Right ventricle myocardium inferior (tissue), 1 donor: Measurements from ENCODE around the gene RTF2. TPM values are rescaled to one million over a fixed set of nuclear protein-coding genes. Genes with fewer than 3 reads are reported as not detected.
A peak's percentile ranks its signal among the peaks of the same experiment; 100 is the strongest.

Source experiments
- ATAC-seq: fragments of 200-7000 bp; cut with Tn5 transposase; one replicate; pipeline ENCODE4 v1.9.1; 2020; ENCODE audit warnings: mild to moderate bottlenecking, moderate library complexity
- DNase-seq: peaks from one replicate; pipeline ENCODE4 v3.0.0; 2021; ENCODE audit errors: missing footprints
- intact Hi-C: fragments of 100-400 bp; cut with DNase I; formaldehyde crosslinking; loops from one replicate; pipeline ENCODE4 v1.11.0; 2022
- total RNA-seq: library from RNA; stranded (reverse); fragmentation: NEBNext Ultra II Directional; extraction: Animal tissue kit (Norgen Biotek cat#: 25700); gene quantifications from one replicate; pipeline ENCODE4 v1.2.1, GENCODE V29; 2021
- donor health status: DM: no; HTN: yes; CAD: no; lungs with severe emphysema.

RTF2 gene
- total RNA-seq, 1 donor from 2014 or later, result 87.1 TPM

GRCh38 chr20:56463428-56463827 lies 5.0 kb upstream of the RTF2 start:
- ATAC-seq (no peak), DNase-seq (no peak)
- intact Hi-C loops, result no loop called here

DNA sequence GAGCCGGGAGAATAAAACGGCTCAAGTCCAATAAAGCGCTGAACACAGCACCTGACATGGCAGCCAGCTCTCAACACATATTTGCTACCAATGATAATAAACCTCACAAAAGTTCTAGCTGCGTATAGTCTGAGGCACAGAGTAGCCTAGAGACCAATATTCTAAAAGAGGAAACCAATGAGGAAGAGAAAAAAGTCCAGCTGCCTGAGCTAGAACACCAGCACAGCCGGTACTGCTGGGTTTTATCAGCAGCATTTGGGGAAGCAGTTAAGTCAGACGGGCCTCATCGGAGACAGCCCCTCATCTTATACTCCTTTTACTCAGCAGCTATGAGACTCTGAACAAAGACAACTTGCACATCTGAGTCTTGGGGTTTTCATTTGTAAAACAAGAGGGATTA lies 2.4 kb upstream of the RTF2 start:
- DNase-seq, result no peak
- intact Hi-C loops, result loop anchor here (5.0 kb wide), 1 partner anchor 54 kb away; the partner anchor contains the start of gene CASS4
- ATAC-seq, result no peak

DNA sequence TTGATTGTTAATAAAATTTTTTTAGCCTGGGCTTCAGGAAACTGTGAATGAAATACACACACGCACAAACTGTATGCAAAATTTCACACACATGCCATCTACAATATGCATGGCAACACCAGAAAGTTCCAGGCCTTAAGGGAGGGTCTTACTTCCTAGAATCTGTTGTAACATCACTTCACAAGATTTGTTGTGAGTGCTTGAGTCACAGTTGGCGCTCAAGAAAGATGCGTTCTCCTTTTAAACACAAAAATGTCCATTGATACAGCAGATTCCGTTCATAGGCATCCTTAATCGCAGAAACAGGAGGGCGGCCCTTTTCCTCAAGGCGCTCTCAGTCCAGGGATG lies 485 bp upstream of the RTF2 start:
- ATAC-seq, result peak; percentile 2
- intact Hi-C loops, result loop anchor here (1.0 to 5.0 kb wide), 2 partner anchors 56 to 76 kb away; partner anchors contain the start of genes AURKA, CASS4 and CSTF1
- DNase-seq, result no peak

- ATAC-seq (no peak), DNase-seq (no peak)
- intact Hi-C loops, result loop anchor here (5.0 kb wide), 1 partner anchor 57 kb away; the partner anchor contains the start of gene CASS4
These were observed 636 bp downstream of the RTF2 start for GRCh38 chr20:56469077-56469449.

- DNase-seq, result no peak
- ATAC-seq, result no peak
- intact Hi-C loops, result no loop called here
These were observed 15.5 kb downstream of the RTF2 start for GRCh38 chr20:56483970-56484369.

GRCh38 chr20:56487216-56487615 lies 18.8 kb downstream of the RTF2 start:
- DNase-seq (peak; percentile 77), ATAC-seq (no peak)
- intact Hi-C loops, result no loop called here

- no peak for DNase-seq
- intact Hi-C loops, result no loop called here
- ATAC-seq, result no peak
These were observed 20.1 kb downstream of the RTF2 start for GRCh38 chr20:56488566-56488965.

DNA sequence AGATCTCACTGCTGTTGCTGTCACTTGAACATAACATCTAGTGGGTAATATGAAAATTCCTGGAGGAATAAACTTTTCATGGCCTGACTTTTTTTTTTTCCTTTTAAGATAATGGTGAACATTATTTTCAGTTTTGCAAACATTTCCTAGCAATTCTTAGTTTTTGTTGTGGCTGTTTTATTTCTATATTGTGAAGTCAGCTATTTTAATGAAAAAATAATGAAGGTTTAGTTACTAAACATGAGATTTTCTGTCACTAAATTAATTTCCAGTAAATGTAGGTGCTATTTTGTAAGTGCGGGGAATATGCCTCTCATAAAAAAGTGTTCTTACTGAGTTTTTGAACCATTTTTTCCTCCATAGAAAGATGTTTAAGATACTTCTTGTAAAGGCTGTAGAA lies 32.7 kb downstream of the RTF2 start:
- ATAC-seq (no peak), DNase-seq (no peak)
- intact Hi-C loops, result no loop called here

- ATAC-seq (no peak), DNase-seq (no peak)
- intact Hi-C loops, result no loop called here
These were observed 35.5 kb downstream of the RTF2 start for GRCh38 chr20:56503916-56504315.

GRCh38 chr20:56504373-56505005 lies 36.1 kb downstream of the RTF2 start:
- ATAC-seq (no peak), DNase-seq (no peak)
- intact Hi-C loops, result no loop called here

DNA sequence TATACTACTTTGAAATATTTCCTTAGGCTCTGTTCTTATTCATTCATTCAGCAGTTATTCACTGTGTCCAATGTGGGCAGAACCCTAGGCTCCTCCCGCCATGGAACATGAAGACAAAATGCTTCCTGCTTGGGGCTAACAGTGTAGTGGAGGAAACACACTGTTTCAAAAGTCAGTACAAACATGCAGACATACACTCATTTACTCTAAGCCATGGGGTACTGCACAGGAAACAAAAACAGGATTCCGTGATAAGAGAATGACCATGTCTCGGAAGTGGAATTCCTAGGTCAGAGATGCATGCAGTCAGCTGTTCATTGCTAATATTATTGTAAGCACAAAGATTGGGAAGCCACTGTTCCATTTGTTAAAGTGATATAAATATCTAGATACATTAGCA lies 37.7 kb downstream of the RTF2 start:
- ATAC-seq, result no peak
- DNase-seq, result no peak
- intact Hi-C loops, result no loop called here

GRCh38 chr20:56511926-56512325 lies 43.5 kb downstream of the RTF2 start:
- no peak for DNase-seq
- intact Hi-C loops, result no loop called here
- no peak for ATAC-seq

- ATAC-seq, result no peak
- intact Hi-C loops, result no loop called here
- DNase-seq, result no peak
These were observed 45.0 kb downstream of the RTF2 start for GRCh38 chr20:56513161-56514150.

DNA sequence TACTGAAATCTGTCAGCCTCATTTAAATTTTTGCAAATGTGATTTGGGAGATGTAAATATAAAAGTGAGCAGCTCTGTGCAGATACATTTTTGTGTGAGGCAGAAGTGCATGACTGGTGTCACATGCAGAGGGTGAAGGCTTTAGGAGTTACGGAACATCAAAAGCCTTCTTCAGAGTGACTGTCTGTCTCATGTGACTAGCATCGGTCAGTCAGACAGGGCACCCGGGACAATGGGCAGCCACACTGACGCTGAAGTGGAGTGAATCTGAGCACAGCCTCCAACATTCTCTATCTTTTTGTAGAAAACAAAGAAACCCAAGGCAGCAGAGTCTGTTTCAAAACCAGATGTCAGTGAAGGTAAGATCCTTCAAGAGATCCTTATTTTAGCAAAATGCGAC lies 48.2 kb downstream of the RTF2 start:
- intact Hi-C loops, result no loop called here
- ATAC-seq, result no peak

GRCh38 chr20:56517211-56517610 lies 48.8 kb downstream of the RTF2 start:
- ATAC-seq (no peak), DNase-seq (no peak)
- intact Hi-C loops, result no loop called here

More for the DNA sequence above, 48.2 kb downstream of the RTF2 start:
- no peak for DNase-seq

DNA sequence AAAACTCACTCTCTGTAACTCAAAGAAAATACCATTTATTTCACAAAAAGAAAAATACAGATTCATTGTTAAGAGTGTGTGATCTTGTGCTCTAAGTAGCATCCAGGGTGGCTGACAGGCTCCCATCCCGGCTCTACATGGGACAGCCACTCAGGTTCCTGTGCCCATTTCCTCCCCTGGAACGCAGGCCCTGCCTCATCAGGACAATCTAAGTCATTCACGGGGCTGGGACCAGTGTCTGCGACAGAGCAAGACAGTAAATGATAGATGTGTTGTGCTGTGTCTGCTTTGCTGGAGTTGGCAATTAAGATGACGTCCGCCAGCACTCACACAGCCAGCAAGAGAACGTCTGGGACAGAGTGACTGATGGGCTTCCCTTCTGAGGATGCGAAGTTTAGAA lies 49.2 kb downstream of the RTF2 start:
- ATAC-seq (no peak), DNase-seq (no peak)
- intact Hi-C loops, result no loop called here

DNA sequence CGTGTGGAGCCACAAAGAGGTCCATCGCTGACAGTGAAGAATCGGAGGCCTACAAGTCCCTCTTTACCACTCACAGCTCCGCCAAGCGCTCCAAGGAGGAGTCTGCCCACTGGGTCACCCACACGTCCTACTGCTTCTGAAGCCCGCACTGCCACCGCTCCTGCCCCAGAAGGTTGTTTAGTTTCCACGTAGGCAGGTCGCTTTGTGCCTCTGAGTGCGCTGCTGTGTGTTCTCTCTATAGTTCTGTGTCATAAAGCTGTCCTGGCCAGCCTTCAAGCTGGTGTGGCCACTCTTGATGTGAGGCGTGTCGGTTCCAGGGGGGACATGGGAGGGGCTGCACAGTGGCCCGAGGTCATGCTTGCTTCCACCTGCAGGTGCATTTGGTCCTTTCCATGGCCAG lies 49.7 kb downstream of the RTF2 start:
- DNase-seq (no peak), ATAC-seq (no peak)
- intact Hi-C loops, result no loop called here

GRCh38 chr20:56518721-56519398 lies 50.4 kb downstream of the RTF2 start:
- ATAC-seq (no peak), DNase-seq (no peak)
- intact Hi-C loops, result no loop called here

- no peak for DNase-seq
- intact Hi-C loops, result no loop called here
- no peak for ATAC-seq
These were observed 51.1 kb downstream of the RTF2 start for GRCh38 chr20:56519551-56519950.

DNA sequence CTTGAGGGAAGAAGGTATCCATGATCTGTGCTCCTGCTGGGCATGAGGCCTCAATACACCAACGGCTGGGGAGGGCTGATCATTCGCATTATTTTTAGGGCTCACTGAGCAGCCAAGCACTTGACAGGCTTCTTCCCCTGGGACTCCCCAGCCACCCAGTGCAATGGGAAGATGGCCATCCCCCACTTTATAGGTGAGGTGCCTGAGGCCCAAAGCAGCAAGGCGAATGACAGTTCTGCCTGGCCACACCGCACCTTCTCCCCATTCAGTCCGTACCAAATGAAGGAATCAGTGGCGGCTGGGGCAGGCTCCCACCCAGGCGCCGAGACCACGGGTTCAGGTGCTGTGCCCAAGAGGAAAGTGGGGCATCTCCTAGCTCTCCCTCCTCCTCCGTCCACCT lies 51.8 kb downstream of the RTF2 start:
- ATAC-seq, result no peak
- intact Hi-C loops, result no loop called here
- DNase-seq, result no peak
